Measurements from ENCODE around the gene WDR72.
"Not testable (repeated sequence)": the region's sequence is repeated elsewhere in the genome, so short reads cannot be mapped to it uniquely, and the experiment has no call there.

Gene WDR72

DNA sequence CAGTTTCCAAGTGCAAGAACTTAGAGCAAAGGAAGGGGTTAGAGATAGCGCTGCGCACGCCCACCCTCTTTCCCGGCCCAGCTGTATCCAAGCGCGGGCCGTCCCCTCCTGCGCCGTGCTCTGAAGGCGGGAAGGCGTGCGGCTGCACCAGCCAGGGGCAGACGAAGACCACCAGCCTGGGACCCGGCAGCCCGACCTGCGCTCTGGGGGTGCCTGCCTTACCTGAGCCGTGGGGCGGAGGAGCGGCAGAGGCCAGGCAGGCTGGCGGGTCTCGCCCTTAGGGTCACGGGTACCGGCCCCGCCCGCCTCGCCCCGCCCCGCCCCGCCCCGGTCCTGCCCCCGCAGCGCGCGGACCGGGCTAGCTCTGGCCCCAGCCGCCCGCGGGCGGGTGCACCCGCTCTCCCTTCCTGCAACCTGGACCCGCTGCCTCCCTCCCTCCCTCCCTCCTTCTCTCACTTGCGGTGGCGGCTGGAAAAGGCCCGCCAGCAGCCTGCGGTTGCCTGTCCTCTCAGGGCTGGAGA, at the start of gene WDR72:
TSS of gene WDR72 (minus strand) at position 253 of the 521 bp plus-strand sequence. CDS start 26,514 bp downstream, outside the sequence.
- no peak for DNase-seq
- in situ Hi-C loops (cut with HindIII; ENCODE audit: low pct_ligation_motif_present, low pct_unique_long_range_greater_than_20kb, low sequenced_read_pairs), result no loop called here

DNA sequence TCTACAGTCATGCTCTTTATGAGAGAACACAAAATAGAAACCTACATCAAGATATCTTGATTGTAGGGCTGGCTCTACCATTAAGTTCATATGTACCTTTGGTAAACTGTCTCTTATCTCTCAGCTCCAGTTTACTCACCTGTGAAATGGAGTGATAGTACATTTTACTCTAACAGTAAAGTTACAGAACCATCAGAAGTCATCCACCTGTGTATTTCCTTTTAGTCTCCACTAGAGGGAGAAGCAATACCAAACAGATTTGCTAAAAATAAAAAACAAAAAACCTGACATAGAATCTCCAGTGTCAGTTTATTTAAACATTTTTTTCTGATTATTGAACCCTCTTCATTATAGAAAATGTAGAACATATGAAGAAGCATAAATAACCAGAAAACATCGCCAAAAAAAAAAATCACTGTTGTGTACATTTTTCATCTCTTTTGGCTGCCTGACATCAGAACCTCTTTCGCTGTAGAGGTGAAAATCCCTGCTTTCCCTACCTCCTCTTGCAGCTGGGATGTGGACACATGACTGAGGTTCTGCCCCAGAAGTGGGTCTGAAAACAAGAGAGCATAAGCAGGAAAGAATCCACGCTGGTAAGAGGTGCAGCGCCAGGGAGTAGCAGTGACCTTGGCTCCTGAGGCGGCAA, 48.7 kb upstream of the WDR72 start:
- DNase-seq, result peak; percentile 9
- in situ Hi-C loops (cut with HindIII; ENCODE audit: low pct_ligation_motif_present, low pct_unique_long_range_greater_than_20kb, low sequenced_read_pairs), result no loop called here

DNA sequence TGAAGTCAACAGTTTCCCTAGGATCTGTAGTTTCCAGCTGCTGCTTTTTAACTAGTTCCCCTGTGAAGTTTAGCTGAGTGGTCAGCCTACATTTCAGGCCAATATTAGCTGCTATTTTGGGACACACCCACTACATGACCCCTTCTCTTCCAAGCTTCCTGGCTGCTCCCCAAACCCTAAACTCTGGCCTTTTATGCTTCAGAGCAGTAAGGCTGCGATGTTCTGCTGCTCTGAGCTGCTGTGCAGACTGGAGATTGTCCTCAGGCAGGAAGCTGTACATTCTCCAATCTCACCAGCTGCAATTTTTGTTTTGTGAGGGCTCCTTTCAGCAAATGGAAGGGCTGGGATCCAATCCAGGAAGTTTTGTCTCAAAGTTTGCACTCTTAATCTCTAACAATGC, 48.0 kb upstream of the WDR72 start:
- no peak for DNase-seq
- in situ Hi-C loops (cut with HindIII; ENCODE audit: low pct_ligation_motif_present, low pct_unique_long_range_greater_than_20kb, low sequenced_read_pairs), result no loop called here

DNA sequence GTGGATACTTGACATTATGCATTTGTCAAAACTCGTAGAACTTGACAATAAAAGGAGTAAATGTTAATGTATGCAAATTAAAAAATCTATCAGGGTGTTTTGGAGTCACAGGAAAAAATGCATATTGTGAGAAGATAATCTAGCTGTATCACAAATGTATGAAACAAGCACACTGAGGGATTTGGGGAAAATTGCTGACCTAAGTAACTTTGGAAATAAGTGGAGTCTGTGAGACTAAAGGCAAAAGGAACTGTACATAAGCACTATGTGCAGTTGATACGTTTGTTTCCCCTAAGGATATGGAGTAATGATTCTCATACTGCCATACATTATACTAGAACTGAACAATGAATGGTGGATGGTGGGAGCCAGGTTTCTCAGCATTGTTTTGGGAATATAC, 43.2 kb upstream of the WDR72 start:
- in situ Hi-C loops (cut with HindIII; ENCODE audit: low pct_ligation_motif_present, low pct_unique_long_range_greater_than_20kb, low sequenced_read_pairs), result no loop called here
- DNase-seq, result no peak

DNA sequence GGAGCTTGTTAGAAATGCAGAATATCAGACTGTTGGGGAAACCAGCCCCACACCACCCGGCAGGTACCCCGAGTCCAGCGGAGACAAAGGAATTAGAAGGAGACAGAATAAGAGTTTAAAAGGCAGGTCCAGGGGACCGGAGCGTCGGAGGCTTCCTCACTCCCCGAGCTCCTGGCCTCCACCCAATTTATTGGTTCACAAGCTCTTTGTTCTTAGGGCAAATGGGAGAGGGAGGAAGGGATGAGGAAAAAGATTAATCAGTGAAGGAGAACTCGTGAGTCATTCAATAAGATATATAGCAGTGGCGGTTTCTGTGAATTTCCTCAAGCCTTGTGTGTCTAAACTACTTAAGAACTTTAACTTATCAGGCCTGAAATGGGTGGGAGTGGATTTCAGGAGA, 32.1 kb upstream of the WDR72 start:
- DNase-seq, result no peak
- in situ Hi-C loops (cut with HindIII; ENCODE audit: low pct_ligation_motif_present, low pct_unique_long_range_greater_than_20kb, low sequenced_read_pairs), result no loop called here

DNA sequence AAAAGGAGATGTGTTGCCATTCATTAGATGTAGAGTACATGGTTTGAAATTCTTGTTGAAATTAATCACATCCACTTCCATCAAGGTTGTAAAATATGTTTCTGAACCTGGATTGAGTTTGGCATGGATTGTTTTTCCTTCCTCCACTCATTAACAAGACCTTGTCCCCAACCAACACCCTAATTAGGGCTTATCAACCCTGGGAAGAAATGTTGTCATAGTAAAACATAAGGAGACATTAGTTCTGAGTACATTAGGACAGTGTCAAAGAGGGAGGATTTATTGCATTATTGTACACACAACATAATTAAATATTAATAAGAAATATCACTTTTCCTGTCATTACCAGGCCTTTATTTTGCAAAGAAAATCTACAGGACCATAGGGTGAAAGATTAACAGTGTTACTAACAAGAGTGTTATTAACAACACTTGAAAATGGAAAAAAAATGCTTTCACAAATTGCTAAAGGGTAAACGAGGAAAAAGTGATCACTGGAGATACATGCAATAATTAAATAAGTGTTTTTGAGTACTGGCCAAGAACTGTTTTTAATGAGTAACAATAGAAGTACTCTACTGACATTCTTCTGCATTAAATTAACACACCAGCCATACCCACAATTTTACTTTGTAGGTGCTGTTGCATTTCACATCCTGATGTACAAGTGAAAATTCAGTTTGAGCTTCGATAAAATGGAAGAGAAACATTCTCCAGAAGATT, 30.4 kb upstream of the WDR72 start:
- DNase-seq, result no peak
- in situ Hi-C loops (cut with HindIII; ENCODE audit: low pct_ligation_motif_present, low pct_unique_long_range_greater_than_20kb, low sequenced_read_pairs), result no loop called here

DNA sequence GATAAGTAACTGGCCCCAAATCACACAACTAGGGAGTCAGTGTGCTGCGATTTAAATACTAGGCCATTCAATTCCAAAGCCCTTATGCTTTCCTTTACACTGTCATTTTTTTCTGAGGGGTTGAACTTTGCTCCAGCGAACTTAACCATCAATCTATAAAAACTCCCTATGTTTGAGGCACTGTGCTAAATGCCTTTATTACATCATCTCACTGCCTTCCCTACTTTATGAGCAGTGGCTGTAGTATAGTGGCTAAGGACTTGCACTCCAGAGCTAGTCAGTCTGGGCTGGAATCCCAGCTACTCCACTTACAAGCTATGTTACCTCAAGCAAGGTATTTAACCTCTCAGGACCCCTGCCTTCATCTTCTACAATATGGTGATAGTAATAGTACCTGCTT, 26.9 kb upstream of the WDR72 start:
- no peak for DNase-seq
- in situ Hi-C loops (cut with HindIII; ENCODE audit: low pct_ligation_motif_present, low pct_unique_long_range_greater_than_20kb, low sequenced_read_pairs), result no loop called here

DNA sequence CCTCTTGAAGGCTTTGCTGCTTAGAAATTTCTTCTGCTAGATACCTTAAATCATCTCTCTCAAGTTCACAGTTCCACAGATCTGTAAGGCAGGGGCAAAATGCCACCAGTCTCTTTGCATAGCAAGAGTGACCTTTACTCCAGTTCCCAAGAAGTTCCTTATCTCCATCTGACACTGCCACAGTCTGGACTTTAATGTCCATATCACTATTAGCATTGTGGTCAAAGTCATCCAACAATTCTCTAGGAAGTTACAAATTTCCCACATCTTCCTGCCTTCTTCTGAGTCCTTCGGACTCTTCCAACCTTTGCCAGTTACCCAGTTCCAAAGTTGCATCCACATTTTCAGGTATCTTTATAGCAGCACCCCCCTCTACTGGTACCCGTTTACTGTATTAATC, 25.8 kb upstream of the WDR72 start:
- DNase-seq; in situ Hi-C loops (cut with HindIII; ENCODE audit: low pct_ligation_motif_present, low pct_unique_long_range_greater_than_20kb, low sequenced_read_pairs): not testable (repeated sequence)

DNA sequence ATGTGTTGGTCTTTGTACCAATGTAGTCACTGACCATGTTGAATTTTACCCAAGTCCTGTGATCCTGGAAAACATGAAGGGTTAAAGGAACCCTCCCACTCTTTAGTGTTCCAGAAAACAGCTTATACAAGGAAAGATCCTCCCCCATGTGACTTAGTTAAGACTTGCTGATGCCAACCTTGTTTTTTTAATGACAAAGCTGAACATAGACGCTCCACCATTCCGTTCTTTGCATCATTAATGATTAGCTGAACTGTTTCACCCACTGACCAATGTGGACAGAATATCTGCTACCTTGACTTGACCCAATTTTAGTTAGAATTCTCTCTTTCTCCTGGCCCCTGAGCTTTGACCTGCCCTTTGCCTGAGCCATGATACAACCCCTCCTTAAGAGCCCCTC, 3.5 kb upstream of the WDR72 start:
- DNase-seq, result no peak
- in situ Hi-C loops (cut with HindIII; ENCODE audit: low pct_ligation_motif_present, low pct_unique_long_range_greater_than_20kb, low sequenced_read_pairs), result no loop called here

DNA sequence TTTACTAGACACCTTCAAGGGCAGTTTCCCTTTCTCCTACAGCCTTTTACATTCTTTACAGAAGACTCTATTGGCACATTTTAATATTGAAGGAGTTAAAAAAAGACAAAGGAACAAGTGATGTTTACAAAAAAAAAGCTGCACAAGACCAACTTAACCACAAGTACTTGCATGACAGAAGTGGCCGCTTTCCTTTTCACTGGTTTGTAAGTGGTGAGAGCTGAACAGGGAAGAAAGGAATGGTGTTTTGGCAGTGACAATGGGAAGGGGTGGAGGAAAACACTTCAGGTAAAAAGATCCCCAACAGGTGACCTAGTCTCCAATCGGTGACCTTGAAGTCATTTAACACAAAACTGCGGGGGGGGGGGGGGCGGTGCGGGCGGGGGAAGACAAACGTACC, 1.1 kb downstream of the WDR72 start:
- DNase-seq, result no peak
- in situ Hi-C loops (cut with HindIII; ENCODE audit: low pct_ligation_motif_present, low pct_unique_long_range_greater_than_20kb, low sequenced_read_pairs), result no loop called here

DNA sequence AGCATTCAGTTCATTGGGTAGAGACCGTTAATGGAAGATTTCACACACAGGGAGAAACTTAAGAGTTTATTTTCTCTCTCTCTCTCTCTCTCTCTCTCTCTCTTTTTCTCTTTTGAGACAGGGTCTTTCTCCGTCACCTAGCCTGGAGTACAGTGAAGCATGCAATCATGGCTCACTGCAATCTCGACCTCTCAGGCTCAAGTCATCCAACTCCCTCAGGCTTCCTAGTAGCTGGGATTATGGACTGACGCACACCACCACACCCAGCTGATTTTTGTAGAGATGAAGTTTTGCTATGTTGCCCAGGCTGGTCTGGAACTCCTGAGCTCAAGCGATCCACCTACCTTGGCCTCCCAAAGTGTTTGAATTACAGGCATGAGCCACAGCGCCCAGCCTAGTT, 1.6 kb downstream of the WDR72 start:
- DNase-seq, result no peak
- in situ Hi-C loops (cut with HindIII; ENCODE audit: low pct_ligation_motif_present, low pct_unique_long_range_greater_than_20kb, low sequenced_read_pairs), result no loop called here

DNA sequence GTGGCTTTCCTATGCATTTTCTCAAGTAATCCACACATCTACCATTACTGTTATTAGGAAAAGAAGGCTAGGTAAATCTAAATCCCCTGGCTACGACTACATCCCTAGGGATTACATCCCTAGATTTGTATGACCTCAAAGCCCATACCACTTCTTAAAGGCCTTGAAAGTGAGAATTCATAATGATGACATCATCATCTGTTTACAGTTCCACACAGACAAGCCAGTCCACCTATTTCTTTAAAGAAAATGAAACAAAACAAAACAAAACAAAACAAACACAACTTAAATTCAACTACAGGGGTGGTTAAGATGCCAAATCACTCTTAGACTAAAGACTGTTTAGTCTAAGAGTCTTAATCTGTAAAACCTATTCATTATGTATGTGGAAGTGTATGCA, 5.7 kb downstream of the WDR72 start:
- DNase-seq, result no peak
- in situ Hi-C loops (cut with HindIII; ENCODE audit: low pct_ligation_motif_present, low pct_unique_long_range_greater_than_20kb, low sequenced_read_pairs), result no loop called here

DNA sequence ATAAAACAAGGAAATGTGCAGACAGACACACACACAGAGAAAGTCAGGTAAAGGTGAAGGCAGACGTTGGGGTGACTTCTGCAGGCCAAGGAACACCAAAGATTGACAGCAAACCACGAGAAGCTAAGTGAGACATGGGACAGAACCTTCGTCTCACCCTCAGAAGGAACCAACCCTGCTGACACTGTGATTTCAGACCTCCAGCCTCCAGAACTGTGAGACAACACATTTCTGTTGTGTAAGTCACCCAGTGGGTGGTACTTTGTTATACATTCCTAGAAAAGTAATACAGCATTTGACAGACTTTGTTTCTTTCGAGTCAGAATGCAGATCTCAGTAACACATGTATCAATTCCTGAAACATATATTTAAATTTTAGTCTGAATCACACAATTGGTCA, 7.1 kb downstream of the WDR72 start:
- in situ Hi-C loops (cut with HindIII; ENCODE audit: low pct_ligation_motif_present, low pct_unique_long_range_greater_than_20kb, low sequenced_read_pairs), result no loop called here
- DNase-seq, result no peak

DNA sequence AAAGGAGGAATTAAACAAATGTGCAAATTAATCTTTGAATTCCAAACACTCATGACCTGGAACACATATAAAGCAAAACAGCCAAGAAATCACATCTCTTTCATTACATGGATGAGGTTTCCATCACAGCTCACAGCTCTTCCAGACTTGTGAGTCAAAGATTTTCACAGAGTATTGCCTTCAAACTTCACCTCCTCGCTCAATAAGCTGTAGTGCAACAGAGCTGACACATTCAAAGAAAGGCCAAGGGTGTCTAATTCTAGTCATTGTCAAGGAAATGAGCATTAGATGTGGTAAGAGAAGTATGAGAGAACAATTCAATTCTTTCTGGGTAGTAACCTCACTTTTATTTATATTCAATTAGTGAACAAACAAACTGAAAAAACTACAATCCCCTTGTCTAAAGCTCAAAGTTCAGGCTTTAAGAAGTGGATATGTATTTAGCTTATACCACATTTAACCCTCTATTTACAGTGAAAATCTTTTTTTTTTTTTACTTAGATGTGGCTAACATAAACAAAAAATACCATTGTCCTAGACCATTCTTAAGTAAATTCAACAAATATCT, 11.9 kb downstream of the WDR72 start:
- no peak for DNase-seq
- in situ Hi-C loops (cut with HindIII; ENCODE audit: low pct_ligation_motif_present, low pct_unique_long_range_greater_than_20kb, low sequenced_read_pairs), result no loop called here

DNA sequence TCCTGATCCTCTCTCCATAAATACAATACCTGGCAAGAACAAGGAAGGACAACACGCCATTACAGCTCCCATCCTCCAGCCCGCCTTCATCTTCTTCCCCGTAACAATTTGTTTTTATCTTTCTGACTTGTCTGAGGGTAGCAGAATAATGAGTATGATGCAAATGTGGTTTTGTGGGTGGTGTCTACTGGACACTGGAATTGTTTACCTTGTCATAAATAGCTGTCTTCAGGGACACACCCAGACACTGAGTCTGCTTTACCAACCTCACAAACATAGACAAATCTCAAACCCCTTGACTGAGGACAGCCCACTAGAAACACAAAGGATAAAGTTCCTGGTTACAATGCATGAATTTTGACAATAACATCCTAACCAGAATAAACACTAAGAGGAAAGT, 13.4 kb downstream of the WDR72 start:
- no peak for DNase-seq
- in situ Hi-C loops (cut with HindIII; ENCODE audit: low pct_ligation_motif_present, low pct_unique_long_range_greater_than_20kb, low sequenced_read_pairs), result no loop called here

DNA sequence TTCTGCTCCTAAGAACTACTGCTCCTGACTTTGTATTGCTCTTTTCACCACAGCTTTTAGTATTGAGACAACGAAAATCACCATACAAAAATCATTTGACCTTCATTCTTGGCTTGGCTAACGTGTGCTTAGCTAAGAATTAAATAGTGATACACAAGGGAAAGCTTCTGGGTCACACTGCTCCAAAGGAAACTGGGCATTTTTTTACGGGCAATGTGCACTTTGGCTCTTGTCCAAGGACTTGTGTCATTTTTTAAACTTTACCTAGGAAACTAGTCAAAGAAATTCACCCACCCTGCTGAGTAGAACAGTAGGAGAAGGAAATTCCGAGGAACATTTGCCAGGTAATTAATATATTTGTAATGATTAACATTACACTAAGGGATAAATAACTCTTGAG, 19.8 kb downstream of the WDR72 start:
- in situ Hi-C loops (cut with HindIII; ENCODE audit: low pct_ligation_motif_present, low pct_unique_long_range_greater_than_20kb, low sequenced_read_pairs), result no loop called here

DNA sequence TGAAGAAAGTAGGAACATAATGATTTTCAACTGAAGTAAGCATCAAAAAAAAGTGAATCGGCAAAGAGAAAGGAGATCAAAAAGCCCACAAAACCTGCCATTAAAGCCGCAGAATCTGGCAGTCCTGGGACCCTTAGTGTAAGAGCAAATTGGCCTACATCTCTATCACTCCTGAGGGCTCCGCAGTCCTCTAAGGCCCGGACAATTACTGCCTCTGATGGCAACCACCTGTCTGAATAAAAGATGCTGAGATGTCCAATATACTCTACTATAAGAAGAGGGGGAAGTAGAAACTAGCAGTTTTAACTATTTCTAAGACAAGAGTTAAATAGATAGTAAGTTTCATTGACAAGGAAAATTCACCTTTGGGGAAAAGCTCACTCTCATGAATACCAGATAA, 20.3 kb downstream of the WDR72 start:
- DNase-seq, result no peak
- in situ Hi-C loops (cut with HindIII; ENCODE audit: low pct_ligation_motif_present, low pct_unique_long_range_greater_than_20kb, low sequenced_read_pairs), result no loop called here

More for the DNA sequence above, 19.8 kb downstream of the WDR72 start:
- DNase-seq, result no peak

DNA sequence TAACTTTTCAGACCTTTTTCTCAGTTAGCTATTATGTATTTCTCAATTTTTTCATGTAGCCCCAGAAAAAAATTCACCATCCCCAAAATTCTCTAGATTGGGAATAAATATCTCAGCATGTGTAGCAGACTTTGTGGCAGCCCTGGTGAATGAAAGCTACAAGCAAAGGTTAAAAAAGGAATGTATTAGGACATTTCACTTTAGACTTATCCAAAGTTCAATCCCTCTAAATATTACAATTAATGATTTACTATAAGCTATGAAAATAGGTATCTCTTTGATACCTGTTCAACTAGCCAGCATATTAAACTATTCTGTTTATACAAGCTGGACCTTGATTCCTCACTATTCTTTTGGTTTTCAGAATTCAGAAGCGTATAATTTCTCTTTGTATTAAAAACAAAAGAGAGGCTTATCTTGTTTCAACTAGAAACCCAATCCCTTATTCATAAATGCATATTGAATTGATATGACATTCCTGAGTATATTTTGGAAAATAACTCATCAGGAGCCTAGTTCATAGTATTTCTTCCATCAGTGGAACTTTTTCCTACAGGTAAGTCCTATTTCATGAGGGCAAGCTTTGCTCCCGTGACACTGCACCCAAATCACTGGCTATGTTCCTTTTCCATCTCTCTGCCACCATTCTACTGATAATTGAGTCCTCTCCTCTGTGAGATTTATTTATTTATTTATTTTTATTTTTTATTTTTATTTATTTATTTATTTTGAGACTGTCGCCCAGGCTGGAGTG, 38.0 kb downstream of the WDR72 start:
- in situ Hi-C loops (cut with HindIII; ENCODE audit: low pct_ligation_motif_present, low pct_unique_long_range_greater_than_20kb, low sequenced_read_pairs), result no loop called here
- no peak for DNase-seq
